ENCODE data around the gene SLC2A8.
A peak's percentile ranks its signal among the peaks of the same experiment; 100 is the strongest.

SLC2A8 gene

GRCh38 chr9:127403507-127404192 is 6.7 kb downstream of the SLC2A8 start:
- no peak for DNase-seq

DNA sequence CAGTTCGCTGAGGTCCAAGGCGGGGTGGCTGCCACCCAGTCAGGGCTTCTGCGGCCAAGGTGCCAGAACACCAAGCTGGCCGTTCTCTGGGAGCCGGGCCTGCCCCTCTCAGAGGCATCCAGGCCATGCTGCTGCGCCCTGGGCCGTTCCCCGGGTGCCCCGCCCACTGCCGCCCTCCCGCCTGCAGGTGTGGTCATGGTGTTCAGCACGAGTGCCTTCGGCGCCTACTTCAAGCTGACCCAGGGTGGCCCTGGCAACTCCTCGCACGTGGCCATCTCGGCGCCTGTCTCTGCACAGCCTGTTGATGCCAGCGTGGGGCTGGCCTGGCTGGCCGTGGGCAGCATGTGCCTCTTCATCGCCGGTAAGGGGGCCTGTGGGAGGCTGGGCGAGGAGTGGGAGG is 7.7 kb downstream of the SLC2A8 start:
- no peak for DNase-seq

DNA sequence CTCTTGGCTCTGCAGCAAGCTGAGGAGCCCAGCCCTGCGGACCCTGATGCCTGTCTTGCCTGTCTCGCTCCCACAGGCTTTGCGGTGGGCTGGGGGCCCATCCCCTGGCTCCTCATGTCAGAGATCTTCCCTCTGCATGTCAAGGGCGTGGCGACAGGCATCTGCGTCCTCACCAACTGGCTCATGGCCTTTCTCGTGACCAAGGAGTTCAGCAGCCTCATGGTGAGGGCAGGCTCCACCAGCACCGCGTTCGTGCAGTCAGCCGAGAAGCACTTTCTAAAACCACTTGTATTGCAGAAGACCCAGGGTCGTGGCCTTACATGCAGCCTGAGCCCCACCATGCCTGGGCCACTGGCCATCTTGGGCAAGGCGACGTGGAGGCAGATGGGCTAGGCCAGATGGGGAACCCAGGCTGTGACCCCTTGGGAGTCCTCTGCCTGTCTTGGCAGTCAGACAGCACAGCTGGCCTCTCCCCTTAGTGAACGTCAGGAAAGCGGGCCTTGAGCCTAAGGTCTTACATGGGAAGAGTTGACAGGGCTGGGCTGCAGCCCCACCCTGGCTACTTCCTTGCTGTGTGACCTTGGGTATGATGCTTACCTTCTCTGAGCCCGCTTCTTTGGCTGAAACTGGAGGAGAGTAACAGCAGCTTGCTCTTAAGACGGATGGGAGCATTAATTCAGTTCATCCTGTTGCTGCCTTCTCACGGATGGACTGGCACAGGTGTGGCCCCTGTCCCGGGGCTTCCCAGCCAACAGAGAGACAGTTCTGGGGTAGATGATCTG is 8.6 kb downstream of the SLC2A8 start:
- DNase-seq, result no peak

DNA sequence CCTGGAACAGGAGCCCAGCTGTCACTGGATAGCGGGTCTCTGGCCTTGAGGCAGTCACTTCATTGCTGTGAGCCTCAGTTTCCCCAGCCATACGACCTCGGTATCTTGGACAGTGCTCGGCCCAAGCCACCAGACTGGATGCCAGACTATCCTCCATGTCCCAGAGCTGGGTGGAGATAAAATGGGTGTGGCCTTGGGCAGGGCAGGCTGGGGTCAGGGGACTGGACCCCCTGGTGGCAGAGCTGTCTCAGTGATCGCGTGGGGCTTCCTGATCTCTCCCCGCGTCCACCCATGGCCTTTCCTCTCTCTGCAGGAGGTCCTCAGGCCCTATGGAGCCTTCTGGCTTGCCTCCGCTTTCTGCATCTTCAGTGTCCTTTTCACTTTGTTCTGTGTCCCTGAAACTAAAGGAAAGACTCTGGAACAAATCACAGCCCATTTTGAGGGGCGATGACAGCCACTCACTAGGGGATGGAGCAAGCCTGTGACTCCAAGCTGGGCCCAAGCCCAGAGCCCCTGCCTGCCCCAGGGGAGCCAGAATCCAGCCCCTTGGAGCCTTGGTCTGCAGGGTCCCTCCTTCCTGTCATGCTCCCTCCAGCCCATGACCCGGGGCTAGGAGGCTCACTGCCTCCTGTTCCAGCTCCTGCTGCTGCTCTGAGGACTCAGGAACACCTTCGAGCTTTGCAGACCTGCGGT is 10.0 kb downstream of the SLC2A8 start:
- DNase-seq, result no peak

- no peak for DNase-seq
These were observed 10.5 kb downstream of the SLC2A8 start for GRCh38 chr9:127407492-127407843.

DNA sequence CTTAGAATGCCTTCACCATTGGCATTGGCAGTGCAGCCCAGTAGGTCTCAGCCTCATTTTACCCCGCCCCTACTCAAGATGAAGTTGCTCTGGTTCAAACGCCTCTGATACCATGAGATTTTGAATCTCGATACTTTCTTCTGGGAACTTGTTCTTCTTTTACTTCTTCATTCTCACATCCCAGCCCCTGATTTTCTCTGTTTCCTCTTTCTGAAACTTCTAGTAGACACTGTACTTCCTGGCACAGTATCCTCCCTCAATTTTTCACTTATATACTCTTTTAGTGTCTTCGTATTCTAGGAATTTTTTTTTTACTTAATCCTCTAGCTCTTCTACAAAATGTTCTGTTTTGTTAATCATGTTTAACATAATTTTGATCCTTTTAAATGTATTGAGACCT is 14.2 kb downstream of the SLC2A8 start:
- peak; percentile 47 to 73 for DNase-seq

DNA sequence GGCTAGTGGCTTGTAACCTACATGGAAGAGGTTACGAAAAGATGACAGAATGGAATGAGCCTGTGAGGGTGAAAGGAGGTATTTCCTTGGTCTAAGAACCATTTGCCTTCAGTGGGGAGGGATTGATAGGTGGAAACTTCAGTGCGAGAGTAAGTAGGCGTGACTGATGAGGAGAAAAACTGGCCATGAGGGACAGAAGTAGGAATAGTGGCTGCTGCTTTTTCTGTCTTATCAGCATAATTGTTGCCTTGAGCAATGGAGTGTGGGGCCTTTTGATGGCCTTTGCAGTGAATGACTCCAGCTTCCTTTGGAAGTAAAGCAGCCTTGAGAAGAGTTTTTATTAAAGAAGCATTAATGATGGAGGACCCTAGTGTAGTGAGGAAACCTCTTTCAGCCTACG is 18.2 kb downstream of the SLC2A8 start:
- no peak for DNase-seq

DNA sequence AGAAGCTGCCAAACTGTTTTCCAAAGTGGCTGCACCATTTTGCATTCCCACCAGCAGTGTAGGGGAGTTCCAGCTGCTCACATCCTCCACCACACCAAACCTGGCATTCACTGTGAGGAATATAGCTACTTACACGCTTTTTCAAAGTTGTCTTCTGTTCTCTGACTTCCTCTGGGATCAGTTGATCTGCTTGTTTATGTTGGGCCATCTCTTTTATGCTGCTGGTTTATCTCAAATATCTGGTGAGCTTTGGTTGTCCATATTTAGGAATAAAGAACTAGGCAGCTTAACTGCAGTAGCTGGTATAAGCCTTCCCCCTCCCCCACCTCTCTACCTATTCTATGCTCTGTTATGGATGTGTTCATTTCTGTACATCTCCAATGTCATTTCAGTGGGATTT is 18.7 kb downstream of the SLC2A8 start:
- DNase-seq, result no peak

DNA sequence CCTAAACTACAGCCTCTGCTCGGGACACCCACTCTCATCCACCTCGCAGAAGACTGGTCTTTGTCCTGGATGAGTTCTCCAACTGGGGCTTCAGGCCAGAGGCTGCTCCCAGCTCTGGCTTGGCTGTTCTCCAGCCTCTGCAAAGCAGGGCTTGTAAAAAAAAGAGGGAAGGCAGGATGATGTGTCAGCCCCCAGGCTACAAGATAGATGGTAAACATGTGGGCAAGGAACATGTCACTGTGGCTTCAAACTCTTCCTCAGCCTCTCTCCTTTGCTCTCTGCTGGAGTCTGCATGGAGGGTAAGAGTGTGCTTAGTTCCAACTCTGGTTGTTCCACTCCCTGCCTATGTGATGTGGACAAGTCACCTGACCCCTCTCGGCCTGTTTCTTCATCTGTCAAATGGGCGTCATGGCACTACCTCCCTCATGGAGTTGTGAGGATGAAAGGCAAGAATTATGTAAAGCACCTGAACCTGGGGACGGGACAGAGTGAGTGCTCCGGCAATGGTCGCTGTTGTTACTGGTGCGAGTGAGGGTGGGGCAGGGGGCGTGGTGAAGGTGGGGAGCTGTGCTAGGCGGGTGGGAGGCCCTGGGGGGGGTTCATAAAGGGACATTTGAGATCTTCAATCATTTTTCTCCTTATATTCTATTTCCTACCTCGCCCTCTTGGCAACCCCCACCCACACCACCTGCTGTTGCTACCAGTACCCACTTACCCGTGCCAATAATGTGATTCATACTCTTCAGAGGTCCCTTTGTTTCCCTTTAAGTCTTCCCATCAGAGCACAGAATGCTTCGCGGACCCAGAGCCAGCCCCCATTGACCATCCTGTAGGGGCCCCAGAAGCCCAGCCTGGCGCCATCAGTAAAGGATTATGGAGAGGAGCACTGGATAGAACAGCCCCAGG is 20.4 kb downstream of the SLC2A8 start:
- peak in 1 of 2 donors; percentile 9 for DNase-seq

GRCh38 chr9:127418037-127418471 is 21.1 kb downstream of the SLC2A8 start:
- DNase-seq, result peak; percentile 35 to 67

DNA sequence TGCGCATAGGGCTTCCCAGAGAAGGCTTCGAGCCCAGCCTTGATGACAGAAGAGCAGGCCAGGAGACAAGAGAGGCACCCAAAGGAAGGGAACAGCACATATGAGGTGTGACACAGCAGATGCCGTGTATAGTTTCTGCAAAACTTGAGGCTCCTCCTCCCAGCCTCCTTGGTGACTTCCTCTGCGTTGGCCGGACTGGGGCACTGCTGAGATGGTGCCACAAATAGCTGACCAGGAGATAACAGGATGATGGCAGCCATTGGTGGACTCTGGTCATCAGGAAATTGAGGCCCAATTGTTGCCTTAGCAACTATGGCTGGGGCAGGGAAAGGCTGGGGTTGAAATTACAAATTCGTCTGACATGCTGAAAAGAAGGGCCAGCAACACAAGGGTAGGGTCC is 22.4 kb downstream of the SLC2A8 start:
- peak; percentile 58 to 72 for DNase-seq

DNA sequence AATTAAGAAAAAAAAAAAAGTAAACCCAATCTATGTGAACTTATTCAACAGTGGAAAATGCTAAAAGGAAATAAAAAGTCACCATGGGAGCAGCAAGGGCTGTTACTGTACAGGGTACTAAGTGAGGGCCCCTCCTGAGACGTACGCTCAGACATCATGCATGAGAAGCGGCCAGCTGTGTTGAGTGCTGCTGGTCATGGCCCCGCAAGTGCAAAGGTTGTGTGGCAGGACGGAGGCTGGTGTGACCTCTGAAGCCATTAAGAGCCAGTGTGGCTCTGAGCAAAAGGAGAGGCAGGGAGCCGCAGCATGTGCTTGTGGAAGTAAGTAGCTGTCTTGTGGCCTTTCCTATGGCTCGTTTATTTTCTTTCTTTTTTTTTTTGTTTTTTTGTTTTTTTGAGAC is 24.1 kb downstream of the SLC2A8 start:
- DNase-seq, result no peak

DNA sequence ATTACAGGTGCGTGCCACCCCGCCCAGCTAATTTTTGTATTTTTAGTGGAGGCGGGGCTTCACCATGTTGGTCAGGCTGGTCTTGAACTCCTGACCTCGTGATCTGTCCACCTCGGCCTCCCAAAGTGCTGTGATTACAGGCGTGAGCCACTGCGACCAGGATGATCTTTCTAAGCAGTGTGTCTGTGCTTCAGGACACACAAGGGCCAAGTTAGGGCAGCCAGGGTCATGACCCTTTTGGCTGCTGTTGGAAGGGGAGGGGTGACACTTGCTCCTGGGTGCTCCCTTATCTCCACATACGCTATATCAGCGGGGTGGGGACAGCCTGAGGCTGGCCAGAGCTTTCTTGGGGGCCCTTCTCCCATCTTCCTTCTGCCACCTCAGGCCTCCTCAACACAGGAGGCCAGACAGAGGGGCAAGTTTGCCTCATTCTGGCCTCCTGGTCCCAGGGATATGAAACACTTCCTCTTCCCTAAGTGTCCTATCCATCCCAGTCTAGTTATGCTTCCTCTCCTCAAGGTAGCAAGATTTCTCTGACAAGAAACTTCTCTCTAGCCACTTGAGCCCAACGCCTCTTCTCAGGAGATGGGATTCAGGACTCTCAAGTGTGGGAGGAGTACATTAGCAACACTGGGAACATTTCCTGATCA is 25.3 kb downstream of the SLC2A8 start:
- DNase-seq, result no peak

DNA sequence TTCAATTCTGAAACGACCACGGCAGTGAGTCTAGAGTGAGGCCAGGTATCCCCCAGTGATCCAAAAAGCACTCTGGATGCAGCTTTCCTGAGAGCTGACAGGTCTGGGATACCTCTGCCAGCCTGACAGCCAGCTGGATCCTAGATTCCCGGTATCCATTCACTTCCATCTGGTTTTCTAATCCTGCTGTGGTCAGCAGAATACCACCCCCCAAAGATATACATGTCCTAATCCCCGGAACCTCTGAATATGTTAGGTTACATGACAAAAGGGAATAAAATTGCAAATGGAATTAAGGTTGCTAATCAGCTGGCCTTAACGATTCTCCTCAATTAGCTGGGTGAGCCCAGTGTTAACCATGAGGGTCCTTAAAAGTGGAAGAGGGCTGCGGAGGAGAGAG is 25.8 kb downstream of the SLC2A8 start:
- DNase-seq, result no peak

DNA sequence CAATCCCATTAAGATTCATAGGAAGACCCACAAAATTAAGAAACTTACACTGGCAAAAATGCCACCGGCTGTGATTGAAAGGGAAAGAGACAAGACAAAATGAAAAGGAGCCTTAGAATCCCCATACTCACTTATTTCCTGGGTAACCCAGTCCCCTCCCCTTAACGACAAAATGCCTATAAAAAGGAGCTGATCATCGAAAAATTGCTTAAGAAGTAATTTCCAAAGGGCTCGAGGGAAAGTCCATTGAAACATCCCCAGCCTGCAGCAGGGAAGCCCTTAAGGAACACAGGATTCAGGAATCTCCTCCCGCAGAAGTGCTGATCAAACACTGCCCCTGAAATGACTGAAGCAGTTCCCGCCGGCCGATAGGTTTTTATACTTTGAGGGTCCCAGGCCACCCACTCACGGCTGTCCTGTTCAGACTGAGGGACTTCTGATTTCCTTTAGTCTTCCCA is 26.5 kb downstream of the SLC2A8 start:
- peak in 1 of 2 donors; percentile 13 for DNase-seq

- DNase-seq, result peak; percentile 90 to 93
These were observed 27.1 kb downstream of the SLC2A8 start, which contains the start of gene ZNF79 for GRCh38 chr9:127423934-127424675. ZNF79 (plus strand) TSS chr9:127424382; CDS start chr9:127424788, 406 bp downstream.

GRCh38 chr9:127424676-127424999 is 27.7 kb downstream of the SLC2A8 start:
- no peak for DNase-seq

DNA sequence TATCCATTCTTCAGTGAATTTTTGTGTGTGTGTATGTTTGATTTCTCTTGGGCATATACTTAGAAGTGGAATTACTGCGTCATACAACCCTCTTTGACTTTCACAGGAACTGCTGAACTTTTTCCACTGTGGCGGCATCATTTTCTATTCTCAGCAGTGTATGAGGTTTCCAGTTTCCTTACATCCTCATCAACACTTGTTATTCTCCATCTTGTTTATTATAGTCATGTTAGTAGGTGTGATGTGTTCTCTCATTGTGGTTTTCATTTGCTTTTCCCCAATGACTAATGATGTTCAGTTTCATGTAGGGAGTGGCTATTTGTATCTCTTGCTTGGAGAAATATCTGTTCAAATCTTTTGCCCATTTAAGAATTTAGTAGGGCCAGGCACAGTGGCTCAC is 29.8 kb downstream of the SLC2A8 start:
- no peak for DNase-seq

- no peak for DNase-seq
These were observed 31.4 kb downstream of the SLC2A8 start for GRCh38 chr9:127428348-127428747.

- DNase-seq, result no peak
These were observed 33.4 kb downstream of the SLC2A8 start for GRCh38 chr9:127430415-127430814.
